HepG2 (cell line): ENCODE results near the gene NADK2. TPM values are rescaled to one million over a fixed set of nuclear protein-coding genes. Genes with fewer than 3 reads are reported as not detected.
A peak's percentile ranks its signal among the peaks of the same experiment; 100 is the strongest.

Experiments
- ADNP ChIP-seq: sonication (generic); formaldehyde crosslinking; IDR thresholded peaks from 2 replicates; pipeline ENCODE4 v1.4.0; 2020; ENCODE audit warnings: missing genetic modification reagents
- ARNT ChIP-seq: fragments of 450-650 bp; IDR thresholded peaks from 2 replicates; pipeline ENCODE4 v1.6.1; 2017
- ATF6 ChIP-seq: sonication (generic); formaldehyde crosslinking; conservative IDR thresholded peaks from 2 replicates; pipeline ENCODE4 v1.4.0; 2020; ENCODE audit warnings: missing genetic modification reagents
- GATAD2A ChIP-seq: IDR thresholded peaks from 2 replicates; pipeline ENCODE4 v1.6.1; 2016
- HNRNPK ChIP-seq: fragments of 200-400 bp; formaldehyde crosslinking; IDR thresholded peaks from 2 replicates; pipeline ENCODE4 v1.6.1; 2018; ENCODE audit warnings: low read length, low read depth, moderate library complexity, mild to moderate bottlenecking; ENCODE audit not compliant: poor library complexity, severe bottlenecking
- ISX ChIP-seq: sonication (generic); formaldehyde crosslinking; conservative IDR thresholded peaks from 2 replicates; pipeline ENCODE4 v1.5.0; 2020; ENCODE audit warnings: missing genetic modification reagents
- MYC ChIP-seq: sonication (generic); formaldehyde crosslinking; IDR thresholded peaks from 2 replicates; pipeline ENCODE4 v1.9.0; 2021; ENCODE audit warnings: missing genetic modification reagents, borderline replicate concordance
- PBX2 ChIP-seq: IDR thresholded peaks from 2 replicates; pipeline ENCODE4 v1.6.1; 2016; ENCODE audit warnings: control low read depth
- PHB2 ChIP-seq: fragments of 450-650 bp; IDR thresholded peaks from 2 replicates; pipeline ENCODE4 v1.6.1; 2018; ENCODE audit not compliant: partially characterized antibody
- RELA ChIP-seq: sonication (generic); formaldehyde crosslinking; IDR thresholded peaks from 2 replicates; pipeline ENCODE4 v1.4.0; 2020; ENCODE audit warnings: missing genetic modification reagents
- RXRA ChIP-seq: sonication (generic); formaldehyde crosslinking; IDR thresholded peaks from 2 replicates; pipeline ENCODE4 v1.5.1; 2020; ENCODE audit warnings: missing genetic modification reagents
- TP53 ChIP-seq: sonication (generic); formaldehyde crosslinking; conservative IDR thresholded peaks from 2 replicates; pipeline ENCODE4 v1.4.0; 2020; ENCODE audit warnings: missing genetic modification reagents
- TRAFD1 ChIP-seq: sonication (generic); formaldehyde crosslinking; IDR thresholded peaks from 2 replicates; pipeline ENCODE4 v1.5.1; 2020; ENCODE audit warnings: missing genetic modification reagents, mild to moderate bottlenecking, borderline replicate concordance
- ZNF260 ChIP-seq: sonication (generic); formaldehyde crosslinking; IDR thresholded peaks from 2 replicates; pipeline ENCODE4 v1.4.0; 2020; ENCODE audit warnings: missing genetic modification reagents, low read depth, mild to moderate bottlenecking, borderline replicate concordance
- ZNF280B ChIP-seq: sonication (generic); formaldehyde crosslinking; IDR thresholded peaks from 2 replicates; pipeline ENCODE4 v1.5.0; 2020; ENCODE audit warnings: missing genetic modification reagents, mild to moderate bottlenecking, borderline replicate concordance
- ZNF282 ChIP-seq: fragments of 450-650 bp; IDR thresholded peaks from 2 replicates; pipeline ENCODE4 v1.6.1; 2018; ENCODE audit not compliant: partially characterized antibody
- ZNF451 ChIP-seq: sonication (generic); formaldehyde crosslinking; IDR thresholded peaks from 2 replicates; pipeline ENCODE4 v1.5.0; 2020; ENCODE audit warnings: mild to moderate bottlenecking, missing genetic modification reagents
- ZNF580 ChIP-seq: IDR thresholded peaks from 2 replicates; pipeline ENCODE4 v1.6.1; 2016; ENCODE audit warnings: low read depth, borderline replicate concordance
- ZNF614 ChIP-seq: IDR thresholded peaks from 2 replicates; pipeline ENCODE4 v1.6.1; 2018; ENCODE audit warnings: missing biosample characterization, missing genetic modification reagents, inconsistent platforms, borderline replicate concordance
- ZNF615 ChIP-seq: sonication (generic); formaldehyde crosslinking; IDR thresholded peaks from 2 replicates; pipeline ENCODE4 v1.5.0; 2020; ENCODE audit warnings: mild to moderate bottlenecking, missing genetic modification reagents, borderline replicate concordance
- ZNF749 ChIP-seq: sonication (generic); formaldehyde crosslinking; IDR thresholded peaks from 2 replicates; pipeline ENCODE4 v1.8.0; 2022; ENCODE audit warnings: mild to moderate bottlenecking, missing genetic modification reagents, moderate library complexity, borderline replicate concordance
- ZNF776 ChIP-seq: sonication (generic); formaldehyde crosslinking; IDR thresholded peaks from 2 replicates; pipeline ENCODE4 v1.4.0; 2020; ENCODE audit warnings: mild to moderate bottlenecking, missing genetic modification reagents
- polyA plus RNA-seq, 8 experiments: library from polyadenylated mRNA; depleted of rRNA in 3 of 8; stranded (reverse) in 7 of 8; unstranded in 1 of 8; fragments of >200 nt; fragmentation: Illumina TruSeq in 4 of 8; extraction: Trizol in 4 of 8; gene quantifications; 2 replicates each; pipeline versions ENCODE4 v1.2.1 to v1.2.3, GENCODE V29; 2011 to 2016; ENCODE audit warnings: low read depth in 4 of 8, missing spikeins in 1 of 8, mixed read lengths in 1 of 8; ENCODE audit not compliant: insufficient read depth in 1 of 8
- total RNA-seq, 5 experiments: library from RNA; depleted of rRNA; stranded (reverse); fragments of >200 nt; fragmentation: Illumina TruSeq; extraction: Trizol; gene quantifications; 2 replicates each; pipeline ENCODE4 v1.2.3, GENCODE V29; 2016; ENCODE audit warnings: low read depth in 1 of 5

Gene NADK2
- total and polyA plus RNA-seq, 2 of the 13 experiments (the other 11 are each of a cell fraction or from before 2014, with no cell fraction given): 13.9 to 71.4 TPM

GRCh38 chr5:36241631-36242533 is at the start of gene NADK2 (continued):
- TF ChIP-seq ATF6 (CRISPR knock-in tag): no peak
- TF ChIP-seq ZNF282: no peak
- 0 out of 2 replicates have a peak, but pooled peaks have one; percentile 71 for TF ChIP-seq ZNF614 (CRISPR knock-in tag)
- 0 out of 2 replicates have a peak, but pooled peaks have one; percentile 12 for TF ChIP-seq ZNF580 (CRISPR knock-in tag)
- TF ChIP-seq RELA (CRISPR knock-in tag): no peak
- TF ChIP-seq ISX: peak; percentile 67; the same call in 1 of the 2 replicates
- no peak; the same call in 1 of the 2 replicates for TF ChIP-seq RXRA (CRISPR knock-in tag)
- peak; percentile 31; the same call in 1 of the 2 replicates for TF ChIP-seq ZNF451
- 0 out of 2 replicates have a peak, but pooled peaks have one; percentile 9 for TF ChIP-seq ZNF280B (CRISPR knock-in tag)
- TF ChIP-seq ADNP: no peak
- TF ChIP-seq ZNF615 (CRISPR knock-in tag): no peak
- TF ChIP-seq TP53 (CRISPR knock-in tag): 0 out of 2 replicates have a peak, but pooled peaks have one; percentile 64
- TF ChIP-seq GATAD2A: peak; percentile 90
- no peak; the same call in none of the 2 replicates for TF ChIP-seq ZNF776
- TF ChIP-seq MYC (CRISPR knock-in tag): peak; percentile 81
- TF ChIP-seq ZNF260 (CRISPR knock-in tag): no peak
- TF ChIP-seq ARNT: no peak
- peak; percentile 20 for TF ChIP-seq HNRNPK
- no peak for TF ChIP-seq PBX2 (CRISPR knock-in tag)
- no peak for TF ChIP-seq TRAFD1 (CRISPR knock-in tag)
- TF ChIP-seq ZNF749 (CRISPR knock-in tag): peak; percentile 70; the same call in 1 of the 2 replicates
- no peak for TF ChIP-seq PHB2
